Caco-2 (cell line): ENCODE measurements around the gene FHIT. TPM values are rescaled to one million over a fixed set of nuclear protein-coding genes. Genes with fewer than 3 reads are reported as not detected.

Source experiments
- BruUV-seq: library from RNA; stranded (reverse); fragments of 400-500 nt; replicated peaks from 2 replicates; lab custom pipeline; 2021; lab: Mats Ljungman, UMichigan
- CTCF ChIA-PET: fragments of 300-600 bp; sonication (Branson Sonifier 250); formaldehyde crosslinking; loops from one replicate; lab custom pipeline; 2022; ENCODE audit warnings: antibody characterized with exemption; lab: Charles Lee
- POLR2A ChIA-PET: fragments of 300-600 bp; sonication (Branson Sonifier 250); formaldehyde crosslinking; loops from one replicate; lab custom pipeline; 2022; ENCODE audit warnings: antibody characterized with exemption; lab: Charles Lee
- DNase-seq, 2 experiments: peaks; one replicate each; pipeline versions ENCODE4 v3.0.0 to v3.0.0-alpha.2; 2020 to 2022
- H3K27me3 ChIP-seq: replicated peaks from 2 replicates; pipeline ENCODE4 v1.6.0; 2011; ENCODE audit warnings: low read length; ENCODE audit not compliant: control insufficient read depth, insufficient read depth
- H3K36me3 ChIP-seq: 2 replicates; pipeline ENCODE4 v1.5.1; 2011; ENCODE audit warnings: low read length; ENCODE audit not compliant: control insufficient read depth, insufficient read depth
- H3K4me1 ChIP-seq: fragments of 250-450 bp; sonication (Bioruptor Pico); 2 replicates; pipeline ENCODE4 v1.5.1; 2020; ENCODE audit warnings: mild to moderate bottlenecking
- H3K4me3 ChIP-seq: 2 replicates; pipeline ENCODE4 v1.5.1; 2011; ENCODE audit warnings: low read depth, mild to moderate bottlenecking, control low read depth, low read length
- H3K9me3 ChIP-seq: fragments of 250-450 bp; sonication (Bioruptor Pico); 2 replicates; pipeline ENCODE4 v1.5.1; 2020; ENCODE audit warnings: mild to moderate bottlenecking, moderate library complexity
- H3K27ac Mint-ChIP-seq: one replicate; pipeline ENCODE4 v1.8.0; 2022; ENCODE audit warnings: mixed read lengths; ENCODE audit not compliant: unreplicated experiment
- H3K27me3 Mint-ChIP-seq: one replicate; pipeline ENCODE4 v1.8.0; 2022; ENCODE audit warnings: mixed read lengths; ENCODE audit not compliant: insufficient read depth, unreplicated experiment
- H3K36me3 Mint-ChIP-seq: one replicate; pipeline ENCODE4 v1.8.0; 2022; ENCODE audit warnings: mild to moderate bottlenecking, mixed read lengths; ENCODE audit not compliant: insufficient read depth, unreplicated experiment
- H3K4me1 Mint-ChIP-seq: one replicate; pipeline ENCODE4 v1.8.0; 2022; ENCODE audit warnings: low read depth, mixed read lengths; ENCODE audit not compliant: unreplicated experiment
- H3K4me3 Mint-ChIP-seq: one replicate; pipeline ENCODE4 v1.8.0; 2022; ENCODE audit warnings: mild to moderate bottlenecking, moderate library complexity, mixed read lengths; ENCODE audit not compliant: unreplicated experiment
- H3K9me3 Mint-ChIP-seq: one replicate; pipeline ENCODE4 v1.8.0; 2022; ENCODE audit warnings: mixed read lengths; ENCODE audit not compliant: unreplicated experiment
- intact Hi-C: fragments of 100-400 bp; cut with micrococcal nuclease; formaldehyde crosslinking; loops from one replicate; pipeline ENCODE4 v1.10.0; 2022; ENCODE audit not compliant: unreplicated experiment
- total RNA-seq: library from RNA; stranded (reverse); gene quantifications from 2 replicates; pipeline ENCODE4 v1.2.3, GENCODE V29; 2022
- TF ChIP-seq, protein P1 (sequence below), 2 experiments: fragments of 200-600 bp in 1 of 2; IDR thresholded peaks; 1 replicate in 1 of 2; 2 replicates in 1 of 2; pipeline versions ENCODE4 v1.5.1 to v1.8.0; 2011 to 2022; ENCODE audit warnings: antibody characterized with exemption in 1 of 2, control low read depth in 1 of 2, inconsistent platforms in 1 of 2, low read depth in 1 of 2, low read length in 1 of 2, mild to moderate bottlenecking in 1 of 2, moderate library complexity in 1 of 2; ENCODE audit not compliant: insufficient read depth in 1 of 2, severe bottlenecking in 1 of 2, unreplicated experiment in 1 of 2

The FHIT gene
- total RNA-seq, 1 experiment from 2014 or later: 8.3 TPM

- Mint-ChIP-seq H3K27ac (no peak overlapping the region), H3K27me3 (no peaks in the 10 kb centered on the region), H3K4me3 (no peak overlapping the region), H3K9me3 (no peaks in the 10 kb centered on the region), H3K4me1 (no peaks in the 10 kb centered on the region), H3K36me3 (no peaks in the 10 kb centered on the region)
- DNase-seq: no peak
- TF ChIP-seq, protein P1, sequence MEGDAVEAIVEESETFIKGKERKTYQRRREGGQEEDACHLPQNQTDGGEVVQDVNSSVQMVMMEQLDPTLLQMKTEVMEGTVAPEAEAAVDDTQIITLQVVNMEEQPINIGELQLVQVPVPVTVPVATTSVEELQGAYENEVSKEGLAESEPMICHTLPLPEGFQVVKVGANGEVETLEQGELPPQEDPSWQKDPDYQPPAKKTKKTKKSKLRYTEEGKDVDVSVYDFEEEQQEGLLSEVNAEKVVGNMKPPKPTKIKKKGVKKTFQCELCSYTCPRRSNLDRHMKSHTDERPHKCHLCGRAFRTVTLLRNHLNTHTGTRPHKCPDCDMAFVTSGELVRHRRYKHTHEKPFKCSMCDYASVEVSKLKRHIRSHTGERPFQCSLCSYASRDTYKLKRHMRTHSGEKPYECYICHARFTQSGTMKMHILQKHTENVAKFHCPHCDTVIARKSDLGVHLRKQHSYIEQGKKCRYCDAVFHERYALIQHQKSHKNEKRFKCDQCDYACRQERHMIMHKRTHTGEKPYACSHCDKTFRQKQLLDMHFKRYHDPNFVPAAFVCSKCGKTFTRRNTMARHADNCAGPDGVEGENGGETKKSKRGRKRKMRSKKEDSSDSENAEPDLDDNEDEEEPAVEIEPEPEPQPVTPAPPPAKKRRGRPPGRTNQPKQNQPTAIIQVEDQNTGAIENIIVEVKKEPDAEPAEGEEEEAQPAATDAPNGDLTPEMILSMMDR (IDR thresholded peaks at IDR 0.05; ENCODE audit: insufficient read depth in 1 of 2, low read depth in 1 of 2, low read length in 1 of 2, severe bottlenecking in 1 of 2, unreplicated experiment in 1 of 2): no peak
- intact Hi-C loops: no loop called here
- Histone ChIP-seq H3K36me3 (no peaks in the 10 kb centered on the region), H3K4me1 (no peaks in the 10 kb centered on the region), H3K27me3 (no peaks in the 10 kb centered on the region), H3K4me3 (no peak overlapping the region), H3K9me3 (no peaks in the 10 kb centered on the region; the same call in 1 of the 2 replicates)
- CTCF ChIA-PET: no interaction called here
- POLR2A ChIA-PET: no interaction called here
- BruUV-seq: no TSS peak
Measured at GRCh38 chr3:60588806-60589205, 662.4 kb downstream of the FHIT start.

DNA sequence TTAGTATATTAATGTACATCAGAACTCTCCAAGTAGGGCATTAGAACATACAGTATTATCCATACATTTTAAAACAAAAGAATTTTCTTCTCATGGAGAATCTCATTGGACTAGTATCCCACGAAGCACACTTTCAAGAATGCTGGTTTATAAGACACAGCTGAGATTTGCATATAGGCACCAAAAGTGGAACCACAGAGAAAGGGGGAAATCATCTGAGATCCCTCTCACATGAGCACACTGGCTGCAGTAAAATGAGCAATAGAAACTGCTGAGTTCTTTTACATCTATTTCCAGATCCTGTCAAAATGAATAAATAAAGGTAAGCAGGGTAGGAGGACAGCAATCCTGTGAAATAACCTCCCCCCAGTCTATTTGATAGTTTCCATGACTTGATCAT lies 665.3 kb downstream of the FHIT start:
- Mint-ChIP-seq H3K4me3 (no peak overlapping the region), H3K4me1 (peaks cover 9% of the 10 kb centered on the region), H3K27me3 (no peaks in the 10 kb centered on the region), H3K27ac (no peak overlapping the region), H3K36me3 (no peaks in the 10 kb centered on the region), H3K9me3 (no peaks in the 10 kb centered on the region)
- DNase-seq: no peak
- peaks cover 3% of the 10 kb centered on the region; the same call in 1 of the 2 replicates for H3K4me1 ChIP-seq
- no peaks in the 10 kb centered on the region; the same call in 1 of the 2 replicates for H3K9me3 ChIP-seq
- no peak overlapping the region for H3K4me3 ChIP-seq
- no peaks in the 10 kb centered on the region for H3K27me3 ChIP-seq
- TF ChIP-seq, protein P1 (IDR thresholded peaks at IDR 0.05; ENCODE audit: insufficient read depth in 1 of 2, low read depth in 1 of 2, low read length in 1 of 2, severe bottlenecking in 1 of 2, unreplicated experiment in 1 of 2): no peak
- ChIA-PET CTCF (no interaction called here), POLR2A (no interaction called here)
- intact Hi-C loops: no loop called here
- no peaks in the 10 kb centered on the region for H3K36me3 ChIP-seq
- BruUV-seq: no TSS peak

DNA sequence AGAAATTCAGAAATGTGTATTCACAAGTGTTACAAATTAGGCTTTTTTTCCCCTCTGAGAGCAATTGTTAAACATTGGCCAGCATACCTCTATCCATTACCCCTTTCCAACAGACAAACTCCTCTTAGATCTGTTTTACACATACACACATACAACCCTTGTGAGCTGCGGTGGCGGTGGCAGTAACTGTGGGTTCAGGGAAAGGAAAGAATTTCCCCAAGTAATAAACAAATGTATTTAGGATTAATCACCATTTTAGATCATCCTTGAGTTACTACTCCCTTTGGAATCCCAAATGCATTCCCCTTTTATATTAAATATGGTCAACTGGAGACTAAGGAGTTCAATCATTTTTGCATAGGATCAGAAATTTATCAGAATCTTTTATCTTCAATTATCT lies 667.0 kb downstream of the FHIT start:
- Mint-ChIP-seq H3K9me3 (no peaks in the 10 kb centered on the region), H3K27ac (no peak overlapping the region), H3K27me3 (no peaks in the 10 kb centered on the region), H3K4me3 (no peak overlapping the region), H3K36me3 (no peaks in the 10 kb centered on the region), H3K4me1 (peaks cover 9% of the 10 kb centered on the region)
- no peak for DNase-seq
- ChIA-PET POLR2A (no interaction called here), CTCF (no interaction called here)
- no TSS peak for BruUV-seq
- Histone ChIP-seq H3K4me1 (peaks cover 3% of the 10 kb centered on the region; the same call in 1 of the 2 replicates), H3K27me3 (no peaks in the 10 kb centered on the region), H3K9me3 (no peaks in the 10 kb centered on the region; the same call in 1 of the 2 replicates), H3K4me3 (no peak overlapping the region), H3K36me3 (no peaks in the 10 kb centered on the region)
- TF ChIP-seq, protein P1 (IDR thresholded peaks at IDR 0.05; ENCODE audit: insufficient read depth in 1 of 2, low read depth in 1 of 2, low read length in 1 of 2, severe bottlenecking in 1 of 2, unreplicated experiment in 1 of 2): no peak
- intact Hi-C loops: no loop called here
